Activated effector memory CD4-positive, alpha-beta T cell treated with anti-CD3 and anti-CD28 coated beads, Interleukin-2, amount 50 U/mL, for 16 hours (primary cell): Measurements from ENCODE around the gene LPAR5.

Source experiments
- DNase-seq: peaks from one replicate; pipeline ENCODE4 v3.0.0-alpha.2; 2020

Gene LPAR5

DNA sequence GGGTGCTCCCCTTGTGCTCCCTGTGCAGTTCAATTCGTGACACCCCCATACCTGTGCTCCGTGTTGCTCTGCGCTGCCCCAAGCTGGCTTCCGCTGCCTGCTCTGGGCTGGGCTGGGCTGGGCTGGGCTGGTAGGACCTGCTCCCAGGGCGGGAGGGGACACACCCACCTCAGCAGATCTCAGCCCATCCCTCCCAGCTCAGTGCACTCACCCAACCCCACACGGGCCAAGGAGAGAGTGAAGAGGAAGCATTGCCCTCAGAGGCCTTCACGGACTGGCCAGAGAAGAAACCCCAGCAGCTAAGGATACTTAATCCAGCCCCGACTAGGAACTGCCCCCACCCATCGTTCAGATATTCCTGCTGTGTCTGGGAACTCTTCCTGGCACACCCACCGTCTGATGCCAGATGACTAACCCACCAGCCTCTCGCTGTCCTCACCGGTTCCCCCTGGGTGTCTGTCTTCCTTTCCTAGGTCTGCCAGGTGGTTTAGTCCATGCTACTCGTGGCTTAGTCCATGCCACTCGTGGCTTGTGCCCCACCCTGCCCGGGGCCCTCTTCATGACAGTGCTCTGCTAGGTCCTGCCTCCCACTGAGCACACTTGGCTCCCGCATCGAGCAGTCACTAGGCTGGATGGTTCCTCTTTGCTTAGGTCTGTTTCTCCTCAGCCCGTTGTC, at the start of gene LPAR5:
LPAR5 (minus strand) TSS at position 104 of the 676 bp plus-strand sequence. CDS start 14,711 bp downstream, outside the sequence.
- DNase-seq, result peak; percentile 73

DNA sequence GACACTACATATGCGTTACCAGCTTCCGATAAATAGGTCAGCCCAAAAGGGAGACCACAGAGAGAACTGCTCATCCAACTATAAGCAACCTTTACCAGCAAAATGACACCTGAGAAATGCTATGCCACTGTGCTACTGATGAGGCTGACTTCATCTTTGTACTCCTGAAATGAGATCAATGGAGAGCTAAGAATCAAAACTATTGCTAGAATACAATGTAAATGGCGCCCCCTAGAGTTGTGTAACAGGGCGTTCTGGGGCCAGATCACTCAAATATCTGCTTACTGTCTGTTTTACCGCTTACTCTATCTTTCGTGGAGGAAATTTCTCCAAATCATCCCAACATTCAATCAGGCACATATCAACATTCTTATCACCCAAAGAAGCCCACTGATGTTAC, 48.9 kb upstream of the LPAR5 start:
- DNase-seq, result peak; percentile 70

DNA sequence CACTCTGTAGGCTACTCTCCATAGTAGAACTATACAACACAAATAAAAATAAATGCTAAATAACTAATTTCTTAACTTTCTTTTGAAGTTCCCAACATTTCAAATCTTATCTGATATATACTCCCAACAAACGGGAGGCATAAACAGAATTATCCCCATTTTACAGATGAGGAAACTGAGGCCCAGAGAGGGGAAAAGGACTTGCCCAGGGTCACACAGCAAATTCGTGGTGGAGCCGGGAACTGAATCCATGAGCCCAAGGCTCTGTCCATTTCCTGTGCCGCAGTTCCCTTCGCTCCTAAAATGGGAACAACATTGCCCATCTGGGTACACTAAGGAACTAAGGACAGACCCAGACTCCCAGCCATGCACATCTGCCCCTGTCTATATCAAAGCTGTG, 41.2 kb upstream of the LPAR5 start:
- no peak for DNase-seq

DNA sequence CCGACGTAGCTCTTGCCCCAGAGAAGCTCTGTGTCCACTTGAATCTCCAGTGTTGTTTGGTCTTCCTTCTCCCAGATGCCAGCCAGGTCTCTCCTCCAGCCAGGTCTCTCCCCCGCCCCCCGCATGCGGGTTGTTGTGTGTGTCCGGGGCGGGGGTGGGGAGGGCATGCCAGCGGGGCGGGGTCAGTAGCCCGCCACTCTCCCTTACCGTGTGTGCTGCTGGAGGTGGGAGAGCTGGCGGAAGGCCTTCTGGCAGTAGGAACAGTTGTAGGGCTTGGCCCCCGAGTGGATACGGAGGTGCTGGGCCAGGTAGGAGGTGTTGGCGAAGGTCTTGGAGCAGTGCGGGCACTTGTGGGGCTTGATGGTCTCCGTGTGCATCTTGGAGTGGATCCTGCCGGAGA, 36.4 kb upstream of the LPAR5 start:
- DNase-seq, result no peak

DNA sequence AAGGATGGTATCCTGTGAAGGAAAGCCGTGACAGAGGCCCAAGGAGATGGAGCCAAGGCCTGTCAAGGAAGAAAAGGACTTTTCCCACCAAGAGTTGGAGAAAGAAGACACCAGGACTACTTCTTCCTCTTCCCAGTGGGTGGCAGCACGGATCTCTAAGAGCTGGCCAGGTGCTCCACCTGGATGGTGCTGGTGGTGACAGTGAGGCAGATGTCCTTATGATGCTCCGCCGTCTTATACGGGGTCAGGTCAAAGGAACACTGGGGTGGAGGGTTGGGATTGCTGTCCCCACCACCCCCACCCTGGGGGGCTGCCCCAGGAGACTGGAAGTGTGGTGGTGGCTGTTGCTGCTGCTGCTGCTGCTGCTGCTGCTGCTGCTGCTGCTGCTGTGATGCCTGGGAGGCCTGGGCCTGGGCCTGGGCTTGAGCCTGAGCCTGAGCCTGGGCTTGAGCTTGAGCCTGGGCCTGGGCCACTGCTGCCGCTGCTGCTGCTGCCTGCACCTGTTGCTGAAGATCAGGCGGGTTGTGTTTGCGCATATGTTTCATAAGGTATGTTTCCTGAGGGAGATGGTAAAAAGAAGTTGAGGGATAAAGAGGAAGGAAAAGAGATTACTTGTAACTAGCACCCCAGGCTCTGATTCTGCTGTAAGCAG, 31.9 kb upstream of the LPAR5 start:
- no peak for DNase-seq

DNA sequence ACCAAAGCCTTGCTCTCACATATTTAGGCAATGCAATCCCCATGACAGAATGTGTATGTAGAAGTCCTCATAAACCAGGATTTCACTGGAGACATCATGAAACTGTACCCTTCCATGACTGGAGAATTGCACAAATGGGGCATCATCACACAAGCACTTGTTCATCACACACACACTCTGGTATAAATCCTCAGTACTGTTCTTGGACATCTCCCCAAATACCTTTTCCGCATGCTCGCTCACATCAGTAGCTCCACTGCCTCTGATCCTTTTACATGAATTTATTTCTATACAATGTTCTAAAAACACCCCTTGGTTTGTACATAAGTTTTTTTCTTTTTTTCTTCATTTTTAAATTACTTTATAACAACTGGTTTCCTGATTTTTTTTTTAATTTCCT, 30.5 kb upstream of the LPAR5 start:
- DNase-seq, result no peak

DNA sequence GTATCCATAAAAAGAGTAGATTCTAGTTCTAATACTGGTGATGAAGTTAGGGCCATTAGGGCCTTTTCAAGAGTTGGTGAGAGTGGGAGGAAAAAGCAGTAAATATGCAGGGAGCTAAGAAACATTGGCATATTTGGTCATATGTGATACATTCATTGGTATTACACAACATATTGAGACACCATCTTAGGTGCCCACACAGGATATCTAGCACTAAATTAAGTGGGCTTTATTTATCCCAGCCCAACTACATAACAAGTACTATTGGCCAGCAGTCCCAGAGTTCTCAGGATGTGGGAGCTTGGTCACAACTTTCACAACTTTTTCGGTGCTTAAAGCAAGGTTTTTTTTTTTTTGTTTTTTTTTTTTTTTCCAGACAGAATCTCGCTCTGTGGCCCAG, 29.1 kb upstream of the LPAR5 start:
- no peak for DNase-seq

DNA sequence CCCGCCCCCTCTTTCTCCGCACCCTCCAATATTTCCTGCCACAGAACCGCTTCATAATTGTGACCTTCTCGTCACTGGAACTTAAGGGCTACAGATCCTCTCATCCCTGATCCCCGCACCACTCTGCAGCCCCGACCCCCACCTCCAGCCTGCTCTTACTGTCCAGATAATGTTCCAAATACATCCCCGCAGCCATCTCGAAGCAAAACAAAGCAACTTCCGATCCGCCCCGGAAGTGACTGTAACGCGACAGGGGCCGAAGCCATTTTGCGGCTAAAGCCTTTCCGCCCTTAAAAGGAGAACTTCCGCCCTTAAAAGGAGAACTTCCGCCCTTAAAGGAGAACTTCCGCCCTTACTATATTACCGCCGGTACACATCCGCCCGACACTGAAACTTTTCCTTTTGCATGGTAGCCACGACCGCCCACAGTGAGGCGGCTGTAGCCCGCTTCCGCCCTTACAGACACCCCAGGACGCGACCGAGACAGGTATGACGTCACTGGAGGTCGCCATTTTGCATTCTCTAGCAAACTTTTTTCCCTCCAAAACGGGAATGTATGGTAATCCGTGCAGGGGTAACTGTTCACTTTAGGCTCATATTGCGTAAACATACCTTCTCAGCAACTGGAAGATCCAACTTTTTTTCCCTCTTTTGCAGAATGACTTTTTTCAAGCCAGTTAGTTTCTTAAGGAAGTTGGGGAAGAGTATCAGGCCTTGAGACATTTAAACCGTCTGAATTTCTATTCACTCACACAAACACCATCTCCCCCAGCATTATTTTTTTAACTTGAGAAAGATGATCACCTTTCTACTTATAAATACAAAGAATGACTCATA, 27.4 kb upstream of the LPAR5 start, which contains the start of gene ING4:
ING4 (minus strand) TSS at position 214 of the 837 bp plus-strand sequence; CDS start at position 196, 18 bp downstream.
- DNase-seq, result peak; percentile 98

DNA sequence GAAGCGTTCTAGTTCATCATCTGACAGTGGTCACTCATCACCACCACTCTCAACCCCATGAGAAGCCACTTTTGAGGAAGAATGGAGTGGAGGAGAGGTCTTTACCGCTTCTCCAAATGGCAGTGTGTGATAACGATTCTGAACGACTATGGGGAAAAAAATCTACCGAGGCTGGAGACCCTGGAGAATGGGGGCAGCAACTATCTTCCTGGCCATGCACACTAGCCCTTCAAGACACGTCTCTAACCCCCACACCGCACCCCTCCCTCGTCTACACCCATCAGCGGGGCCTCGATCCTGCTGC, 26.8 kb upstream of the LPAR5 start:
- DNase-seq, result no peak

DNA sequence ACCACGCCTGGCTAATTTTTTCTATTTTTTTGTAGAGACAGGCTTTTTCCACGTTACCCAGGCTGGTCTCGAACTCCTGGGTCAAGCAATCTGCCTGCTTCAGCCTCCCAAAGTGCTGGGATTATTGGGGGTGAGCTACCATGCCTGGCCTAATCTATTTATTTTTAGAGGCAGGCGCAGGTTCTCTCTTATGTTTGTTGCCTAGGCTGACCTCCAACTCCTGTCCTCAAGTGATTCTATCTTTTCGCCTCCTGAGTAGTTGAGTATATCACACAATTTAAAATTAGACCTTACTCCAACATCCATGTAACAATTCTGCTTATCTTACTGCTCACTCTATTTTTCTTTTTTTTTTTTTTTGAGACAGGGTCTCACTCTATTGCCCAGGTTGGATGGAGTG, 18.2 kb upstream of the LPAR5 start:
- DNase-seq, result no peak

DNA sequence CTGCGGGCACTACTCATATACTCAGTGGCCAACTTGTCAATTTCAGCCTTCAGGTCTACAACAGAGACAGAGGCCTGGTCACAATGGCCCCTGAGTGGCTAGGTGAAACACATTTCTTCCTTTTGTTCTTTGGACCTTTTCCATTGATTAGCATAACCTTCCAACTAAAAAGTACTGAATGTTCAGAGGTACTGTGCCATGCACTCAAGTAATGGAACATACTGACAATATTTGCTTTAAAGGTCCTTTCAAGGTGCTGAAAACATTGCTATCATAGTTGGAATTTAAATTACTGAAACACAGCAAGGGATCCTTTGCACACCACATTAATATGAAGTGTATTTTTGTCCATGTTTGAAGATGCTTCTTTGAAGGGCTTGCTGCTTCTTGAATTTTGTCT, 17.6 kb upstream of the LPAR5 start:
- DNase-seq, result no peak

DNA sequence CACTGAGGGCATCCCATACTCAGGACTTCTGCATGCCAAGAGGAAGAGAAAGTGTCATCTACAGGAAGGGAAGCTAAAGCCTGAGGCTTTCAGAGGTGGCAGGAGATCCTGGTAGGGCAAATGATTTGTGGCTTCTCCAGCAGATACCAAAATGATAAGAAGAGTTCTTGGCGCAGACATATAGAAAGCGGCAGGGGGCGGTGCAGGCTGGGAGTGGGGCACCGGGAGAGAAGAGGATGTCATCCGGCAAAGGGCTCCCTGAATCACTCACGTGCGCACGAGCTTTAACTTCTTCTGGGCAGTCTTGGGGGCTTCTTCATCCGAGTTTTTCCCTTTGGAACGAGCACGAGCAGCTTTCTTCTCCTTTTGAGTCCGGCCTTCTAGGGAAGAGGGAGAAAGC, 16.6 kb upstream of the LPAR5 start:
- no peak for DNase-seq

DNA sequence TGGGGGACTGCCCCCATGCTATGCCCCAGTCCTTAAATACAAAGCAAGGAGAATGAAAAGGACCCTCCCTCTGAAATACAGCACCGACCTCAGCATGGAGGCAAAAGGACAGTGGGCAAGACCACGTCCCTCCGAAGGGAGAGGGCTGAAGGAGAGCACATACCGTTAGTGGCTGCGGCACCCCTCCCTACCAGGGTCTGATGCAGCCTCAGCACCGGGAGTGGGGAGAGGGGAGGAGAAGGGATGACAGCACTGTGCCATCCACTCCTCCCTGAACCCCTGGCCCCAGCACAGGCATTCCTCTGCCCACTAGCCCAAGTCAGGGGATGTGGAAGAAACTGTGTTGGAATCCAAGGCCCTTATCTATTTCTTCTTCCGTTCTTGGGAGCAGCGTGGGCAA, 15.1 kb upstream of the LPAR5 start:
- no peak for DNase-seq

DNA sequence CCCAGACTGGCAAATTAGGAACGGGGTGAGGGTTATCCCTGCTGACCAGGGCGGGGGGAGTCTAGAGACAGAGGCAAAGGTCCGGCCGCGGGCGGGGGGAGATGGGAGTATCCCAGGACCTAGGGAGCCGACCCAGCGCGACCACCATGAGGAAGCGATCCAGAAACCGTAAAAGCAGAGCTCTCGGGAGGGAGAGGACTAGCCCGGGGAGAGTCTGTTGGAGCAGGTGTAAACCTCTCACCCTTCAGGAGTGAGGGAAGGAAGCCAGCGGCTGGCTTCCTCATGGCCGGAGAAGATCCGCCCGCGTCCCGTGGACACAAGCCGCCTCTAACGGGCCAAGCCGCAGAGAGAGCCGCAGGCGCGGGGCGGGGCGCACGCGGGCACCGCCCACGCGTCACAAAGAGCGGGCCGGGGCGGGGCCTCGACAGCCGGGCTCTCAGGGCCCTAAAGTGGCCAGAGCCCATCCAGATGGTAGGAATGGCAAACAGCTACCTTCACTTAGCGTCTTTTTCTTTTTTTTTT, 11.4 kb upstream of the LPAR5 start, which contains the start of gene ACRBP:
ACRBP (minus strand) TSS at position 350 of the 522 bp plus-strand sequence; CDS start at position 284, 66 bp downstream.
- peak; percentile 69 for DNase-seq

DNA sequence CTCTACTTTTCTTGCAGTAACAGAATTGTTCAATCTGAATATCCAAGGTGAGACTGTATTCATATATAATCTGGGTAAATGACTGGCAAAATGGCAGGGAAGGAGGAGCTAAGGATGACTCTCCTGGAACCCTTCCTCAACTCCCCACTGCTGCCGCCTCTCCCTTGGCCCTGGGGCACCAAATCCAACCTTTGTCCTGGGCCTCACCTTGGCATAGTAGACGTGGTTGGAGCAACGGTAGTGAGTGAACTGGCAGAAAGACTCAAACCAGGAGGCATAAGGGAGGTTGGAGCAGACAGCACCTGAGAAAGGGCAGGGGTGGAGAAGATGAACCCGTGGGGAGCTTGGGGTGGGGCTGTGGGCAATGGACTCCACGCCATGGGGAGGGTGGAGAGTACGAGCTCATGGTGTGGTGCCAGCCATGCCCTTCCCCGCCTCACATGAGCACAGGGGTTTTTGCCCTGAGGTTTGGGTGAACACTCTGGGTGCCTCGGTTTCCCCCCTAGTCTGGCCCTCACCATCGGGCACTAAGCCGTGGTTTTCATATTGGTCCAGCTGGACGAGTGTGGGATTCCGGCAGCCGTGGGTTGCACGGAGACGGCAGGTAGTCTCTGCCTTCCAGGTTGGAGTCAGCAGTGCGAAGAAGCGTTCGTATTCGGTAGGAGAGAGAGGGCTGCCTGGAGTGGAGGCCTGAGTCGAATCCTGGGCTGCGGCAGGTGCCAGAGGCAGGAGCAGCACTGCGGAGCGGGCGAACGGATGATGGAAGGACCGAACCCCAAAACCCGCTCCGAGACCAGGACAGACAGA, 10.7 kb upstream of the LPAR5 start:
- no peak for DNase-seq

DNA sequence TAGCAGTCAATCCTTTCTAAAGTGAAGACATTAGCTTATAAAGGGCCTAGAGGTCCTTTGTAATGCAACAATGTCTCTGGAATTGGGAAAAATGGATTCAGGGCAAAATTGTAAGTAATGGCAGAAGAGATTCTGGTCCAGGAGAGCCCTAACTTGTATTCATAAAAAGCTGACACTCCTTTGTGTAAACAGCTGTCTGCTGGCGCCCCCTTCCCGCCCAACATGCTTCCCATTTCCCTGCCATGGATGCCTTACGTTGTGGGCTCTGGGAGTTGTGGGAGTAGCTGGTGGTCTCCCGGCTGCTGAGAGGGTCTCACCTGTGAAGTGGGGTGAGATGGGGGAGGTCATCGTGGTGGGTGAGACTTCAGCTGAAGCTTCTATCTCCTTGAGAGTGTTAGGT, 9.1 kb upstream of the LPAR5 start:
- no peak for DNase-seq

DNA sequence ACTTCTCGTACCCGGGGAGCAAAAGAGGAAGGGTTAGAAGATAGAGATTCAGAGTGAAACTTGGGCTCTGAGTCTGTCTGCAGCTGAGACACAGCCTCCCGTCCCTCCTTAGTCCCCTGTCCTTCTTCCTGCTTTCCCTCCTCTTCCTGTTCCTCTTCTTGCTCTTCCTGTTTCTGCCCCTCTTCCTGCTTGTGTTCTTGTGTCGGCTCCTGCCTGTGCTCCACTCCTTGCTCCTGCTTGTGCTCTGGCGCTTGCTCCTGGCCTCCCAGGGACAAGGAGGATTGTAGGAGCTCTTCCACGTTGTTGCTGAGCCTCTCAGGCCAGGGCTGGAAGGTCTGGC, 8.5 kb upstream of the LPAR5 start:
- no peak for DNase-seq

DNA sequence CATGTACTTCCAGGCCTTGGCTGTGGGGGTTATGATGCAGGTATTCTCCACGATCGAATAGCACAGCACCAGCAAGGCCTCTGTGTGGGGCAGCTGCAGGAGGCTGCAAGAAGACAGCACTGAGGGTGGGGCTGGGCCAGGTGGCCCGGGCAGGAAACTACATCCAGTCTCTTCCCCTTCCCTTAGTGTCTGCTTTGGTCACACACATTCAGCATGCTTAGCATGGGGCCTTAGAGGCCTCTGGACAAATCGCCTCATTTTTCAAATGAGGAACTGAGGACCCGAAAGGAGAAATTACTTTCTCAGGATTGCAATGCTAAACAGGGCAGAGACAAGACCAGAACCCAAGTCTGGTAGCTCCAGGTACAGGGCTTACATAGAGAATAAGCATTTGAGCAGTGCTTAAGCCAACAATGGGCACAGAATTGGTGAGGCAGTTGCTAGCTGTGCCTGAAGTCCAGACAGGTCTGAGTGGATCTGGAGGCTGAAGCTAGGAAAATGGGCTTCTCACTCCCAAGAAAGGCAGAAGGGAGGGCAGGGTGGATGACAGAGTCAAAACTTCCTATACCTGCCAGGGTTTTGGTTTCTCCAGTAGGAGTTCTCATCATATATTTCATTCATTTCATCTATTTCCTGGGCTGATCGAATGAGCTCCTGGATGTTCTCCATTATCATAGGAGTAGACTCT, 8.0 kb upstream of the LPAR5 start:
- no peak for DNase-seq

DNA sequence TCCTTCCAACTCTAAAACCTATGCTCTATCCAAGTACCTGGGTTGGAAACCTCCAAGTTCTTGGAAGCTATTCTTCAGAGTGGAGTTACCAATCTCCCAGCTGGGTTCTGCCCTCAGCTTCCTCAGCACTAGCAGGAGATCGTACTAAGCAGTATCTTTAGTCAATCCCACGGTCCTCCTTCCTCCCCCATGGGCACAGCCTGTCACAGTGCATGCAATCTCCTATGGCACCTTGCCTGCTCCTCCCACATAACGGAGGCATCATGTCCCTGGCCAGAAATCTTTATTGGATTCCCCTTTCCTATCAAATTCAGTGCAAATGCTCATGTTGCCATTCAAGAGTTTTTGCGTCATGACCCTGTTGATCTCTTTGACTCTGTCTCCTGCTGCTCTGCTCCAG, 5.4 kb upstream of the LPAR5 start:
- no peak for DNase-seq

DNA sequence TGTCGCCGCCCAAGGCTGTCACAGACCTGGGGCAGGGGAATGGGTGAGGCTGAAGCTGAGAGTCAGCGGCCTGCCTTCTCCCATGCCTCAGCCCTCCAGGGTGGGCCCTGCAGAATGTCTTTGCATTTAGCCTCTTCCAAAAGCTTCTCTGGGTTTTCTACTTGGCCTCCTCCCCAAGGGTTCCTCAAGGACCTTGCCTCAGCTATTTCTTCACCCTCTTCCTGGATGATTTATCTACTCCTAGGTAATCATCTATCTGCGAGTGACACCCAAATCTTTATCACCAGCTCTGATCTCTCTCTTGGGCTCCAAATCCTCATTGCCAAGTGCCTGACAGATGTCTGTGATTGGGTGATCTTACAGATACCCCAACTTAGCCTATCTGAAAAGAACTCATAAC, 4.7 kb upstream of the LPAR5 start:
- DNase-seq, result no peak

DNA sequence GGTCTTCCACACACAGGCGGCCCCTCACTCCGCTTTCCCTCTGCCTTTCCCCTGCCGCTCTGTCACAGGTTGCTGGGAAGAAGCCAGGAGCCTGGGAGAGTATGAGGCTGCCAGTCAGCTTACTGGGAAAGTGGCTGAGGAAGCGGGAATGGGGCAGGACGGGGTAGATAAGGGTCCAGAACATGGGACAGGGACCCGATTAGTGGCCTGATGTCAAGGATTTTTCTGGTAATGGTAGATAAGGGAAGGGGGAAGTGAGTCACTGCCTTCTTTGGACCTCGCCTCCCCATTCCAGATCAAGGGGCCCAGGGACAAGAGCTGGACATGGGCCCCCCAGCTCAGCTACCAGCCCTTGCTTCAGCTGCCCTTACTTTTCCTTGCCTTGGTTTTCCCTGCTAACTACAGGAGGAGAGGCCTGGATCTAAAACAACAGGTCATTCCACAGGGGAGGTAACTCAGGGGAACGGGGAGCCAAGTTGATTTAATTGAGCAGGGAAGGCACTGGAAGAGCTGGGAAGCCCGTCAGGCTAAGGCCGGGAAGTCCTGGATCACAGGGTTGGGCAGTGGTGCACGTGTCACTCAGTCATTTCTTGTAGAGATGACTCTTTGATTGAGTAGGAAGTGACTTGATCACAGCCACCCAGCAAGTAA, 3.5 kb upstream of the LPAR5 start:
- DNase-seq, result no peak

DNA sequence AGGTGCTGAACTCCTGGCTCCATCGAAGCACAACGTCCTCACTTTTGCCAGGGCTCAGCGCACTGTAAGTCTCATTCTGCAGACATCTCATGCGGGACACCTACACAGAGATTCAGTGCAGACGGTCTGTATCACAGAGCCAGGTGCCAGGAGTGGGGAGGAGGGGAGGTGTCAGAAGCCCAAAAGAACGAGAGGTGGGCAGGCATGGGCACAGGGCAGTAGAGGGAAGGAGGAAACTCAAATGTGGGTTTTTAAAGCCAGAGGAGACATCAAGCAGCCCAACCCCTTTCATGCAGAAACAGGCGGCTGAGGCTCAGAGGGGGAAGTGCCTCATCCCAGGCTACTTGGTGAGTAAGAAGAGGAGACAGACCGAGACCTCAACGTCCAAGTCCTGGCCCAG, 2.5 kb upstream of the LPAR5 start:
- no peak for DNase-seq
